IPS-20b (cell line): Measurements from ENCODE around the gene COL18A1.

Source experiments
- H3K27ac ChIP-seq: one replicate; pipeline ENCODE4 v1.5.1; 2013; ENCODE audit warnings: low read length
- H3K27me3 ChIP-seq: 2 replicates; pipeline ENCODE4 v1.6.1; 2013; ENCODE audit warnings: mild to moderate bottlenecking, low read length, inconsistent platforms; ENCODE audit not compliant: insufficient read depth
- H3K36me3 ChIP-seq: 2 replicates; pipeline ENCODE4 v1.6.1; 2013; ENCODE audit warnings: low read depth, mild to moderate bottlenecking, inconsistent platforms, low read length, moderate library complexity; ENCODE audit not compliant: insufficient read depth
- H3K4me1 ChIP-seq: 2 replicates; pipeline ENCODE4 v1.6.1; 2013; ENCODE audit warnings: mild to moderate bottlenecking, control low read depth, inconsistent platforms, low read length, moderate library complexity; ENCODE audit not compliant: insufficient read depth
- H3K4me3 ChIP-seq: 2 replicates; pipeline ENCODE4 v1.5.1; 2013; ENCODE audit warnings: mild to moderate bottlenecking, low read length, inconsistent platforms
- H3K9ac ChIP-seq: 2 replicates; pipeline ENCODE4 v1.6.1; 2013; ENCODE audit warnings: low read depth, mild to moderate bottlenecking, inconsistent platforms, low read length, moderate library complexity
- H3K9me3 ChIP-seq: 2 replicates; pipeline ENCODE4 v1.6.1; 2013; ENCODE audit warnings: mild to moderate bottlenecking, low read depth, low read length, inconsistent platforms; ENCODE audit not compliant: insufficient read depth

Gene COL18A1

DNA sequence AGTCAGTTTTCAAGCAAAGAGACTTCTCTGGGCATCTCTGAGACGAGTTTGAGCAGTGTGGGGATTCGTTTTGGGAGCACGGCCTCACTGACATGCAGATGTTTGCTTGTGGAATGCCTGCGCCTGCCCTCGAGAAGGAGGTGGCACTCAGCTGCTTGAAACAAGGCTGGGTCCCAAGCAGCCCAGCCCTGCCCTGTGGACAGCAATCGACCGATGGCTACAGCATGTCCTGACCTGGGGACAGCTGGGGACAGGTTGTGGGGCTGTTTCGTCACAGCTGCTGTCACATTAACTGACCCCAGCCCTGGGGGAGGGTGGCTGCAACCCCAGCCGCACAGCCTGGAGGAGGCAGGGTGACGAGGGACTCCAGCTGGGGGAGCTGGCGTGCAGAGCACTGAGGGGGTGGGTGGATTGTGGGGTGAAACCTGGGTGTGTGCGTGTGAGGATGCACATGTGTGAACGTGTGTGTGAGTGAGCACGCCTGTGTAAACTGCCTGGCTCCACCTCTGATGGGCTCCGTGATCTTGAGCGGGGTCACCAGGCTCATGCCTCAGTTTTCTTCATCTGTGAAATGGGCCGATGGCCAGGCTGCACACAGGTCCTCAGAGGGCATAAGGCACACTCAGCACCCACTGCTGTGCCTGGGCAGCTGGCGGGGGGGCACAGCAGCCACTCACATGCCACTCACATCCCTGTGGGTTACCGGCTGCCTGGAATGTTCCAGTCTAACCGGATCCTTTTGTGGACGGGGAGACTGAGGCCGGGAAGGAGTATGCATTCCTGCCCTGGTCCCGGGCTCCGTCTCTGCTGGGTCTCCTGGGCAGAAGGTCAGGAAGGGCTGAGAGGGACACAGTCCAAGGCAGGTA, 49.3 kb downstream of the COL18A1 start:
- H3K9ac ChIP-seq: no peak overlapping the region
- no peak overlapping the region for H3K4me3 ChIP-seq
- no peaks in the 10 kb centered on the region for H3K27me3 ChIP-seq
- H3K36me3 ChIP-seq: no peaks in the 10 kb centered on the region
- H3K9me3 ChIP-seq: peaks cover 8% of the 10 kb centered on the region; the same call in 1 of the 2 replicates
- peaks cover 3% of the 10 kb centered on the region; the same call in 1 of the 2 replicates for H3K4me1 ChIP-seq
- no peak overlapping the region for H3K27ac ChIP-seq

DNA sequence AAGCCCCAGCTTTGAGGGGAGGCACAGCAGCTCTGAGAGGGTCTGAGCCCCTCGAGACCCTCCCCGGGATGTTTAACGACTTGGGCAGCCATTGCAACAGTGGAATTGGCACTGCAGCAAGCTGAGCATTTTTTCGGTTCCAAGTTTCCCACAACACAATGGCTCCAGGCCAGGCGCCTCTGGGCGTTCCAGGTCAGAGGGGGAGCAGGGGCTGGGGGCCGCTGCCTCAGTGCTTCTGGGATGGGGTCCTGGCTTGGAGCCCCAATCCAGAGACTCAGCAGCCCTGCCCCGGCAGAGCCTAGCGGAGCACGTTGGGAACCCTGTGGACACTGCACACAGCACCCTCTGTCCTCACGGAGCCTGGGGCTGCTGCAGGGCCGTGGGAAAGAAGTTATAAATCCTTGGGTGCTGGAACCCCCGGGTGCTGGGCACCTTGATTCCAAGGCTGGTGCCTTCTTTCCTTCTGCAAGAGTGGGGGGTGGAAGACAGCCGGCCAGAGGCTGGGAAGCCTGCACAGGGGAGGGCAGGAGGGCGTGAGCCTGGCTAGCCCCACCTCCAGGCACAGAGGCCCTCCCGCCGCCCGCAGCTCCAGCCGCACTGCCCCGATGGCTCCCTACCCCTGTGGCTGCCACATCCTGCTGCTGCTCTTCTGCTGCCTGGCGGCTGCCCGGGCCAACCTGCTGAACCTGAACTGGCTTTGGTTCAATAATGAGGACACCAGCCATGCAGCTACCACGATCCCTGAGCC, 50.1 kb downstream of the COL18A1 start:
- Histone ChIP-seq H3K4me1 (peaks cover 3% of the 10 kb centered on the region; the same call in 1 of the 2 replicates), H3K9ac (no peak overlapping the region), H3K9me3 (peaks cover 8% of the 10 kb centered on the region; the same call in 1 of the 2 replicates), H3K4me3 (no peak overlapping the region), H3K27me3 (no peaks in the 10 kb centered on the region), H3K27ac (no peak overlapping the region), H3K36me3 (peaks cover 4% of the 10 kb centered on the region)

DNA sequence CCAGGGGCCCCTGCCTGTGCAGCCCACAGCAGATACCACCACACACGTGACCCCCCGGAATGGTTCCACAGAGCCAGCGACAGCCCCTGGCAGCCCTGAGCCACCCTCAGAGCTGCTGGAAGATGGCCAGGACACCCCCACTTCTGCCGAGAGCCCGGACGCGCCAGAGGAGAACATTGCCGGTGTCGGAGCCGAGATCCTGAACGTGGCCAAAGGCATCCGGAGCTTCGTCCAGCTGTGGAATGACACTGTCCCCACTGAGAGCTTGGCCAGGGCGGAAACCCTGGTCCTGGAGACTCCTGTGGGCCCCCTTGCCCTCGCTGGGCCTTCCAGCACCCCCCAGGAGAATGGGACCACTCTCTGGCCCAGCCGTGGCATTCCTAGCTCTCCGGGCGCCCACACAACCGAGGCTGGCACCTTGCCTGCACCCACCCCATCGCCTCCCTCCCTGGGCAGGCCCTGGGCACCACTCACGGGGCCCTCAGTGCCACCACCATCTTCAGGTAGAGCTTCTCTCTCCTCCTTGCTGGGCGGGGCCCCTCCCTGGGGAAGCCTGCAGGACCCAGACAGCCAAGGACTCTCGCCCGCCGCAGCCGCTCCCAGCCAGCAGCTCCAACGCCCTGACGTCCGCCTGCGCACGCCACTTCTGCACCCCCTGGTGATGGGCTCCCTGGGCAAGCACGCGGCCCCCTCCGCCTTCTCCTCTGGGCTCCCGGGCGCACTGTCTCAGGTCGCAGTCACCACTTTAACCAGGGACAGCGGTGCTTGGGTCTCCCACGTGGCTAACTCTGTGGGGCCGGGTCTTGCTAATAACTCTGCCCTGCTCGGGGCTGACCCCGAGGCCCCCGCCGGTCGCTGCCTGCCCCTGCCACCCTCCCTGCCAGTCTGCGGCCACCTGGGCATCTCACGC, 51.0 kb downstream of the COL18A1 start:
- Histone ChIP-seq H3K9me3 (peaks cover 8% of the 10 kb centered on the region; the same call in 1 of the 2 replicates), H3K36me3 (peaks cover 12% of the 10 kb centered on the region), H3K27me3 (no peaks in the 10 kb centered on the region), H3K4me3 (no peak overlapping the region), H3K27ac (no peak overlapping the region), H3K4me1 (peaks cover 3% of the 10 kb centered on the region; the same call in 1 of the 2 replicates), H3K9ac (no peak overlapping the region)

DNA sequence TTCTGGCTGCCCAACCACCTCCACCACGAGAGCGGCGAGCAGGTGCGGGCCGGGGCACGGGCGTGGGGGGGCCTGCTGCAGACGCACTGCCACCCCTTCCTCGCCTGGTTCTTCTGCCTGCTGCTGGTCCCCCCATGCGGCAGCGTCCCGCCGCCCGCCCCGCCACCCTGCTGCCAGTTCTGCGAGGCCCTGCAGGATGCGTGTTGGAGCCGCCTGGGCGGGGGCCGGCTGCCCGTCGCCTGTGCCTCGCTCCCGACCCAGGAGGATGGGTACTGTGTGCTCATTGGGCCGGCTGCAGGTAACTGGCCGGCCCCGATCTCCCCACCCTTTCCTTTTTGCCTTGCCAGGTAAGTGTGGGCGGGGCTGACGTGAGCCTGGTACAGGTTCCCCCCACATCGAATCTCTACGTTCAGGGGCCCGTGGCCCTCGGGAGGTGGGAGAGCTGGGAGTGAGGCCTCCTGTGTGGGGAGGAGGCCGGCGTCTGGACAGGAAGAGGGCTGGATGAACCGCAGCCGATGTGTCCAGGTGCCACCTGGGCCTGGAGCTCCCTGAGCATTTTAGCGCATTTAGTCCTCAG, 51.7 kb downstream of the COL18A1 start:
- peaks cover 3% of the 10 kb centered on the region; the same call in 1 of the 2 replicates for H3K4me1 ChIP-seq

DNA sequence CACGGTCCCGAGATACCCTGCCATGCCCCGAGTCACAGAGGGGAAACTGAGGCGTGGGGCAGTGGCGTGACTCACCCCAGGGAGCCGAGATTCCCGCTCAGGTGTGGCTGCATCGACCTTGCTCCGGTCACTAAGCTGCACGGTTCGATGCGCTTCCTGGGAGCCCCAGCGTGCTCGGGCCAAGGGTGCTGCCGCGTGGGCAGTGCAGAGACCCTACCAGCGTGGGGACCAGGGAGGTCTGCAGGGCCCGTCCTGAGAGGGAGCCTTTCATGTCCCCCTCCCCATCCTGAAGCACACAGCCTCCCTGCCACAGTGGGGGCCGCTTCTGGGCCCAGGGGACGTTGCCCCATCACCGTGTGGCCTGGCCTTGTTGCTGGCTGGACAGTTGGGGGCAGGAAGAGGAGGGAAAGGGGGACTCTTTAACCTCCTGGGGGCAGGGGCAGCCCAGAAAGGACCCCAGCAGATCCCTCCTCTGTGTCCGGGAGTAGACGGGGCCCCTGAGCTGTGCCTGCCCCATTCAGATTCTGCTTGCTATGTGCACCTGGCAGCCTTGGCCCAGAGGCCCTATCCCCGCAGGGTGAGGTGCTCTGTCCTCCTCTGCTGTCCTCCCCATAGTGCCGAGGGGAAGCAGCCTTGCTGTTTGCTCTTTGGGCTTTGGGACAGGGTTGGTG, 52.3 kb downstream of the COL18A1 start:
- Histone ChIP-seq H3K27me3 (no peaks in the 10 kb centered on the region), H3K27ac (no peak overlapping the region), H3K4me1 (peaks cover 3% of the 10 kb centered on the region; the same call in 1 of the 2 replicates), H3K9me3 (peaks cover 10% of the 10 kb centered on the region), H3K36me3 (peaks cover 17% of the 10 kb centered on the region), H3K4me3 (no peak overlapping the region), H3K9ac (no peak overlapping the region)

More for the DNA sequence above, 51.7 kb downstream of the COL18A1 start:
- H3K36me3 ChIP-seq: peaks cover 17% of the 10 kb centered on the region
- H3K27me3 ChIP-seq: no peaks in the 10 kb centered on the region
- H3K9ac ChIP-seq: no peak overlapping the region
- H3K27ac ChIP-seq: no peak overlapping the region
- H3K4me3 ChIP-seq: no peak overlapping the region
- H3K9me3 ChIP-seq: peaks cover 8% of the 10 kb centered on the region; the same call in 1 of the 2 replicates

DNA sequence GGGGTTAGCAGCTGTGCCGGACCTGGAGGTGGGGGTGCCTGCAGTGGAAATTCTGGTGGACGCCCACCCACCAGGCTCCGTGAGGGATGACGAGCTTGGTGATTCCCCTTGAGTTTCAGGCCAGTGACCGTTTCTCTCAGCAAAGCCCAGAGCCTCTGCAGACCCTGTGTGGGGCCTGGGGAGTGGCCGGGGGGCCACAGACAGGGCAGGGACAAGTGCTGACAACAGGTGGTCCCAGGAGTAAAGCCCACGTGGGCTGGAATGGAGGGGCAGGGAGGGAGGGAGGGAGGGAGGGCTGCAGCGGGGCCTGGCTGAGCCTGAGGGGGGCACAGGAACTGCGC, 52.8 kb downstream of the COL18A1 start:
- Histone ChIP-seq H3K4me3 (no peak overlapping the region), H3K9me3 (peaks cover 6% of the 10 kb centered on the region), H3K27ac (no peak overlapping the region), H3K36me3 (peaks cover 17% of the 10 kb centered on the region), H3K27me3 (no peaks in the 10 kb centered on the region), H3K9ac (no peak overlapping the region), H3K4me1 (peaks cover 3% of the 10 kb centered on the region; the same call in 1 of the 2 replicates)

DNA sequence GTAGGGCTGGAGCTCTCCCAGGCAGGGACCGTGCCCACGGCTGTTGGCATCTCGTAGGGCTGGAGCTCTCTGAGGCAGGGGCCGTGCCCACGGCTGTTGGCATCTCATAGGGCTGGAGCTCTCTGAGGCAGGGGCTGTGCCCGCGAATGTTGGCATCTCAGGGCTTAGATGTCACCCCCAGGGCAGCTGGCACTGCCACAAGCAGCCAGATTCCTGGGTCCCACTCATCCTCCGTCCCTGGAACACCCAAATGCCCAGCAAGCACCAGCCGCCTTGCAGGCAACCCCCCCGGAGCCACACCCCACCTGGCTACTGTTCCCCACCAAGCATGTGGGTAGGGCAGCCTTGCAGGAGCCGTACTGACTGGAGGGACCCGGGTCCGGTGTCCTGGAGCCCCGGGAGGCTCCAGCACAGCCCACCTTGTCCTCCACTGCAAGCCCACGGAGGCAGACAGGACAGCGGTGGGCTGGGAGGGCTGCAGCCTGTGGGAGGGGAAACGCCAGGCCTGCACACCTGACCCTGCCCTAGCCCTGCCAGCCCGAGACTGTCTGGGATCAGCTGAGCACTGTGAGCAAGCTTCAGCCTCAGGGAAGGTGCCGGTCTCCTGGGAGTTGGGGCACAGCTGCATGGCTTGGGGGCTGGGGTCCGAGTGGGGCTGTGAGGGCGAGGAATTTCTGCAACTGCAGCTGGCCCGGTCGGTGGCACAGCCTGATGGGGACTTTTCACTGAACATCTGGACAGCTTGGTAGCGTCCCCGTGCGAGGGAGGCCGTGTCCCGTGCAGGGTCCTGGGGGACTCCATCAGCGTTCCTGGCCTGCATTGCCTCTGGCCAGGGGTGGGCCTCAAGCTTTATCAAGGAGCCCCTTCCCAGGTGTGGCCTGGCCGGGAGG, 53.6 kb downstream of the COL18A1 start:
- Histone ChIP-seq H3K27me3 (no peaks in the 10 kb centered on the region), H3K4me1 (peaks cover 3% of the 10 kb centered on the region; the same call in 1 of the 2 replicates), H3K9ac (no peak overlapping the region), H3K4me3 (no peak overlapping the region), H3K9me3 (peaks cover 5% of the 10 kb centered on the region; the same call in 1 of the 2 replicates), H3K27ac (no peak overlapping the region), H3K36me3 (peaks cover 17% of the 10 kb centered on the region)

DNA sequence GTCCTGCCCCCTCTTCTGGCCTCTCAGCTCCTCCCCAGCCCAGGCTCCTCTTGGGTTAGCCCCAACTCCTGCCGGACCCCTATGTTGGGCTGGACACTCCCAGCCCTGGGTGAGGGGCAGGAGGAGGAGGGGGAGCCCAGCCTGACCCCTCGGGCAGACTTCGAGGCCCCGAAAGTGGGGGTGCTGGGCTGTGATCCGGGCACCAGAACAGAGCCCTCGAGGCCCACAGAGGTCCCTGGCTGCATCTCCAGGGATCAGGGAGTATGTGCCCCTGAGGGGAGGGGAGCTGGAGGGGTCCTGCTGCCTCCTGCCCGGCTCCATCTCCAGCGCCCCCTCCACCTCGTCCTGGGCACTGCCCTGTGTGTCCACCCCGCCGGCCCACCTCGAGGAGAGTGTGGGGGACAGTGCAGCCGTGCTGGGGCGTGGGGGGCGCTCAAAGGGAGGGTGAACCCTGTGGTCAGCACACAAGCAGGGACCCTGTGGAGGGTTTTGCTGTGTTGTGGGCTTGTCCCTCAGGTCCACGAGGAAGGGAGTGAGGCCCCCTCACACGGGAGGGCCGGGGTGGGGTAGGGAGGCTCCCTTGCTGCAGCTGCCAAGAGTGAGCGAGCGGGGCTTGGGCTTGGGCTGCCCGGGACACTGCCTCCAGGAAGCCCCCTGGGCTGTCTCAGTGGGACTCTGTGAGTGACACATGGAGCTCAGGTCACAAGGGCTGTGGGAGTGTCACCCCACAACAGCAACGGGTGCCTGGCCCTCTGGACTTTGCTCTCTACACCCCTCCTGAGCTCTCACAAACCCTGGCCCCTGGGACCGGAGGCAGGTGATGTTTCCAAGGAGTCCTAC, 54.4 kb downstream of the COL18A1 start:
- no peak overlapping the region for H3K27ac ChIP-seq
- no peak overlapping the region for H3K9ac ChIP-seq
- H3K9me3 ChIP-seq: peaks cover 5% of the 10 kb centered on the region; the same call in 1 of the 2 replicates
- peaks cover 17% of the 10 kb centered on the region for H3K36me3 ChIP-seq
- no peak overlapping the region for H3K4me3 ChIP-seq
- H3K4me1 ChIP-seq: no peaks in the 10 kb centered on the region
- no peaks in the 10 kb centered on the region for H3K27me3 ChIP-seq

DNA sequence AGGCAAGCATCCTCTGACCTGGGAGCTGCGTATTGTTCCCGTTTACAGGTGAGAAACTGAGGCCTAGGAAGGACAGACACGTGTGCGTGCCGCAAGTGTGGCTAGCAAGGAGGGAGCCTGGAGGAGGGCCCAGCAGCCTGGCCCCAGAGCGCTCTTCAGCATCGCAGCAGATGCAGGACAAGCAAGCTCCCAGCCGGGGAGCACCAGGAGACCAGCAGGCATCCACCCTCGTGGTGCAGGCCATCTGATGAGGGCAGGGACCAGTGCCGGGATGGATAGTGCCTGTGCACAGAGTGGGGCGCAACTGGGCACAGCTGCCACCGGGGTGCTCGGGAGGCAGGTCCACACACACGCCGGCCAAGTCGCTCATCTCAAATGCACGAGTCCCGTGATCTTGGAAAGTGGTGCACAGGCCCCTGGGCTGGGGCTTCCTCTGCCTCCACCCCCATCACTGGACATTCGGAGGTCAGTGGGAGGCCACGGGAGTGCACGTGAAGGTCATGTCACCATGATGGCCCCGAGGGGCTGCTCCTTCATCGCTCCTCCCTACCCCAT, 55.1 kb downstream of the COL18A1 start:
- Histone ChIP-seq H3K9me3 (peaks cover 5% of the 10 kb centered on the region; the same call in 1 of the 2 replicates), H3K27ac (no peak overlapping the region), H3K4me3 (no peak overlapping the region), H3K36me3 (peaks cover 17% of the 10 kb centered on the region), H3K4me1 (no peaks in the 10 kb centered on the region), H3K9ac (no peak overlapping the region), H3K27me3 (no peaks in the 10 kb centered on the region)
